Ammon's horn (tissue), 1 donor: ENCODE data around the gene POLR3B.
"Not testable (repeated sequence)": the region's sequence is repeated elsewhere in the genome, so short reads cannot be mapped to it uniquely, and the experiment has no call there.

ENCODE experiments used
- DNase-seq: peaks from one replicate; pipeline ENCODE4 v3.0.0-alpha.2; 2016; ENCODE audit warnings: low spot score

The POLR3B gene

DNA sequence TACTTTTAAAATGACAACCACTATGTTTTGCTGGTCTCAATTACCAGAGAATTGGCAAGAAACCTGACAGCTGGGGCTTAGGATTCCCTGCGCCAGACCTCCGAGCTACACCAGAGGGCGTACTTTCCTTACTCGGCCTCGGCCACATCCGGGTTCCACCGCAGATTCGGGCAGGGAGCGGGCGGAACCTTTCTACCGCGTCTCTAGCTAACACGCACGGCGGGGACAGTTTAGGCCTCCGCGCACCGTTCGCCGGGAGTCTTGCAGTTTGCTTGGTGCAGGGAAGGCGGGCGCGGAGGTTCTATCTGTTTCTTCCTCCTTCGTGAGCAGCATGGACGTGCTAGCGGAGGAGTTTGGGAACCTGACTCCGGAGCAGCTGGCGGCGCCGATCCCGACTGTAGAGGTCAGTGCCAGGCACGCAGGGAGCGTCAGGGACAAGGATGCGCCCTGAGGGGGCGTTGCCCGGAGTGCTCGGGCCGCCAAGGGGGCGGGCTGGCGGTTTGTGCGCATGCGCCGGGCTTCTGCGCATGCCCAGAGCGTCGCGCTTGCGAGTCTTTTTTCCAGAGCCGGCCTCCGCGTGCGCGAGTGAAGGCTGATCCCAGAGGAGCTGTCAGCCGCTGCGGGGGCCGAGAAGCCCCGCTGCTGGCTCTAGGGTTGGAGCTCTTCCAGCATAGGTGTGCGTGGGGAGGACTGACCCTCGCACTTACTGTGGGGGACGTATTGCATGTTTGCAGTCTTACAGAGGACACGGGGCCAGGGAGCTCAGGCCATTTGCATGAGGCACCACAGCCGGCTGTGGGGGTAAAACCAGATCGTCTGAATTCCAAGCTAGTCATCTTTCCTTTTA is at the start of gene POLR3B:
Gene POLR3B, plus strand, starts transcription at position 200 of the 847 bp plus-strand sequence. Its CDS starts 132 bp downstream, at position 332.
- peak; percentile 95 for DNase-seq

DNA sequence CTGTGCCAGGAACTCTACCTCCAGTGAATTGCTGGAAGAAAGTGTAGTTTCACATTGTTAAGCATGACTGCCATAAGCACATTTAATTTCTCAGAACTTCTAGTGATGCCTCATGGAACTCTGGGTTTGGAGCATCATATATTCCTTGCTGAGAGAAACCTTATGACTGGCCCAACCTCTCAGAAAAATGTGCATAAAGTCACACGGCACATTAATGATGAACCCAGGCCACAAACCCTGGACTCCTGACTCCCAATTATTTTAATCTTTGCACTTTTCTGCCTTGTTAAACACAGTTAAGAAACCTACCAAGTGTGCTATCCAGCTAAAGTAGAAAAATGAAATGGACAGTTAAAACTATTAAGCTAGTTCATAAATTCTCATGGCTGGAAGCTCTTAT is 49.4 kb upstream of the POLR3B start:
- no peak for DNase-seq

DNA sequence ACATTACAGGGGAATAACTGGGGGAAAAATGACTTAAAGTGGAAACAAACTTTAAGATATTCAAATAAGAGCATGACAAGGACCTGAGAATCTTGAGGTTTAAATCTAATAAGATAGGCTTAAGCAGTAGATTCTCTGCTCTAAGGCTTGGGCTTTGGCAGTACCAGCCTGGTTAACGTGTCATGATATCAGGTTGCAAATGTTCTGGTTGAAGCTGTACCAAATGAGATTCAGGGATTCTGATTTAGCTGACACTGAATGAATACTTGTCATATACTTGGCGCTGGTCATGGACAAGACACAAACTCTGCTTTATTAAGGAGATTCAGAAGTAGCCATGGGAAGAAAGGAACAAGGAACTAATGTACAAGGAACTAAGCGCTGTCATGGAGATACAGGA is 48.9 kb upstream of the POLR3B start:
- no peak for DNase-seq

DNA sequence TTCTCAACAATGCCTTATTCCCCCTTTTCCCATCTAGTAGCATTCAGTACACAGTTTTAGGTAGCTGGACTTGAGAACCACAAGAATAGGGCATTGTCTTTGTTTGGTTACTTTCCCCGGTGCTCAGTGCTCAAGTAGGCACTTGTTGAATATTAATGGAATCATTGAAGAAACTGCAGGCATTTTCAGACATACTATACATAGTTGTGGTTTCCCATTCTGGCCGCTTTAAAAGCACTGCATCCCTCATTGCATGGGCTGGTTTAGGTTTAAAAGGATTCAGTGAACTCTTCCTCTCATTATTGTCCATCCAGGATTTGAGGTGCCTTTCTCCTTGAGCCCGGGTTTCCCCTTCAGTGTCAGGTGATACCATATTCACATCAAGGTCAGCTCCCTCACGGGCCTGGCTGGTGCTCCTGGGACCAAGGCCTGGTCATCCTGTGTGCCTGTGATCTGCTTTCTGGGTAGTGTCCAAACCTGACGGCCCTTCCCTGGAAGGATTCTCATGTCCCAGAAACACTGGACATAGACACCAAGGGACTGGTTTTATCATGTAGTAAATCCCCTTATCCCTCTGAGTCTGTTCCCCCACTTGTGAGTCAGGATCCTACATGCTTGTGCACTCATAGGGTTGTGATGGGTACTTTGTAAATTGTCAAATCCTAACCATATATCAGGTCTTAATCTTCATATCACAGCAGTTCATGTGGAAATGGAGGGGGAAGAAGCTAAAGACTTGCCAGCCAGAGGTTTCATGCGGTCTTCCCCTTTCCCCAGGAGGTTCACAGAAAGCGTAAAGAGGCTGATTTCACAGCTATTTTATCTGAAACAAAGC is 47.7 kb upstream of the POLR3B start:
- DNase-seq: no peak

DNA sequence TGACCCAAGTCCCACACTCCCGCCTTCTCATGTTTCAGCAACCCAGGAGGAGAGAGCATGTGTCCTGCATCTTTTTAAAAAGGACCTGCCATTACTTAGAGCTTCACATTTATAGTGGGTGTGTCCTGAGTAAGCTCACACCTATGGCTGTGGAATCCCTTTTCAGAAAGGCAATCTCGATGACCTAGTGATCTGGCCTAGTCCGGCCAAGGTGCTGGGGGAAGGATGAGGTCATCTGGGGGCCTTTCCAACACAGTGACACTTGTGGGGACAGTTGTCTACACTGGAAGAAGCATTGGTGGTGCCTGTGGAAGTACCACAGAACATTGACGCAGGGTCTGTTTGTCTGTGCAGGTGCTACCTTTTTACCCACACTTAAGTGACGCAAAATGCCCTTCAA is 46.9 kb upstream of the POLR3B start:
- no peak for DNase-seq

DNA sequence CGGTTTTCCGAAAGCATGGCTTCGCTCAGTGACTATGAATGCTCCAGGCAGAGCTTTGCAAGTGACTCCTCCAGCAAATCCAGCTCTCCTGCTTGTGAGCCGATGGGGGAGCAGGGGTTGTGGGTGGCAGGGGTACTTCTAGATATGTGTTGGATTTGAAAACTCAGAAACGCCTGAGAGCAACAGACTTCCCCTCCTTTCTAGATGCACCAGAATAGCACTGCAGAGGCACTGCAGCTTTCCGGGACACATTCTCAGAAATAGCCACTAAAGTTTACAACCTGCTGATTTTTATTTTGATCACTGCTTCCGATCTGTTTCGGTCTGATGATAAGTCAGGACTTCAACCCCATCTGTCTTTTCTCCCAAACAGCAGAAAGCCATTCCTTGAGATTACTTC is 46.4 kb upstream of the POLR3B start:
- no peak for DNase-seq

DNA sequence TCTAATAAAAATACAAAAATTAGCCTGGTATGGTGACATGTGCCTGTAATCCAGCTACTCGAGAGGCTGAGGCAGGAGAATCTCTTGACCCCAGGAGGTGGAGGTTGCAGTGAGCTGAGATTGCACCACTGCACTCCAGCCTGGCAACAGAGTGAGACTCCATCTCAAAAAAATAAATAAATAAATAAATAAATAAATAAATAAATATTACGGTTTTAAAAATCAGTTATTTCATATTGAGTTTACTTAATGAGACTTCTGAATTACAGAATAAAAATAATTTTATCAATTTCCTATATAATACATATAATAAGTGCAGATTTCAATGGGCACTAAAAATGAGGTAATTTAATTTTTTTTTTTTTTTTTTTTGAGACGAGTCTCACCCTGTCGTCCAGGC is 44.1 kb upstream of the POLR3B start:
- DNase-seq: not testable (repeated sequence)

DNA sequence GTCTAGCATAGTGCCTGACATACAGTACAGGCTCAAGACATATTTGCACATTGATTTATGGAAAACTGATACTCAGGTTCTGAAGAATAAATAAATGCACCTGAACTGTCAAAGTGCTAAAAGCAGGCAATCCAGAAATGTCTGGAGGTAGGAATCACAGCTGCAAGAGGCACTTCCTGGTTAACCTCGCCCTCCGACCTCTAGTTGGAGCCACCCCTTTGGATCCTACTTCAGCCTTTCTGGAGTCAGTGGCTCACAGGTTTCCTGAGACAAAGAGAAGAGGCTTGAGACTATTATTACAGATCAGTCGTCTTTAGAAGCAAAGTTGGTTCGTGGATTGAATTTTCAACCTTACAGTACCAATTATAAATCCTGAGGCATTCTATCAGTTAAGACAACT is 42.0 kb upstream of the POLR3B start:
- DNase-seq: no peak

DNA sequence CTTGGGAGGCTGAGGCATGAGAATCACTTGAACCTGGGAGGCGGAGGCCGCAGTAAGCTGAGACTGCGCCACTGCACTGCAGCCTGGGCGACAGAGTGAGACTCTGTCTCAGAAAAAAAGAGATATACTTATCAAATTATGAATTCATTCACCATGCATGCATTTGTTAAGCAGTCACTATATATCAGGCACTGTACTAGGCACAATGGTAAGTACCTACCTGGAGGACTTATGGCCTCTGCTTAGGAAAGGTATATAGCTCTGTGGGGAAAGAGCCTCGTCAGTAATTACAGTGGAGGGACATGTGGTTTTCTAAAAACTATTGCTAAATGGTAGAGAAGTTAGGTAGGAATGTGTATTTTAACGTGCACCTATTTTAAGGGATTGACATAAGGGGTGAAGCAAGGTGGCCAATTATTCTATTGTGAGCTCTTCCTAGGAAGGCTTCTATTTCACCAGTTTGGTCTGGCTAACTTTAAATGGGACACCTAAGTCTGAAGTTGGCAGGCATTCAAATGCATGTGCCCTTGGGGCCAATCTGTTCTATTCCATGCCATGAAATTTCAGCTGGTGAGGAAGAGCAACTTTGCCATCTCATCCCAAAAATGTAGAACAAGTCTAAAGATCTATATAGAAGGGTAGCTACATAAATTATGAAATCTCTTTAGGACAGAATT is 40.0 kb upstream of the POLR3B start:
- no peak for DNase-seq

DNA sequence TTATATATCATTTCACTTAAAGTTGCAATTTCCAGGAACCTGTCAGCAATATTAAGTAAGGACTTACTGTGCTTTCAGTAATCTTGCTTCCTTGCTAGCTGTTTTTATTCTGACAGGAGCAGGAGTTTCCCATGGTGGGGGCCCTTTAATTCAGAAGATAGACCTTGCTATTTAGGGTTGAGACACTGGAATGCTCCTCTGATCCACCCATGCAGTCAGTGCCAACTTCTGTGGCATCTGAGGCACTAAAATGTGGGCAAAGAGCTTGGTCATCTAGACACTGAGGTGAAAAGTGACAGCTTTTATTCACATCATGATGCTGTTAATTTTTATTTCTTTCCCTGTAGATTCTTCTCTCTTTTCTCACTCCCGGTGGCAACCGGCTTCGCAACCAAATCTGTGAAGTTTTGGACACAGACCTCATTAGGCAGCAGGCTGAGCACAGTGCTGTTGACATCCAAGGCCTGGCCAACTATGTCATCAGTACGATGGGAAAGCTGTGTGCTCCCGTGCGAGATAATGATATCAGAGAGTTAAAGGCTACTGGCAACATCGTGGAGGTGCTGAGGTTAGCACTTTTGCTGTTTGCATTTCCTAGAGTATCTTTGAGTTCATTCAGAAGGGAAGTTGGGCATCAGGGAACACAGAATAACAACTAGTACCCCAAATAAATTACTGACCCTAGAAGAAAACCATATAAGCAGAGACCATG is 36.3 kb upstream of the POLR3B start:
- DNase-seq: no peak

DNA sequence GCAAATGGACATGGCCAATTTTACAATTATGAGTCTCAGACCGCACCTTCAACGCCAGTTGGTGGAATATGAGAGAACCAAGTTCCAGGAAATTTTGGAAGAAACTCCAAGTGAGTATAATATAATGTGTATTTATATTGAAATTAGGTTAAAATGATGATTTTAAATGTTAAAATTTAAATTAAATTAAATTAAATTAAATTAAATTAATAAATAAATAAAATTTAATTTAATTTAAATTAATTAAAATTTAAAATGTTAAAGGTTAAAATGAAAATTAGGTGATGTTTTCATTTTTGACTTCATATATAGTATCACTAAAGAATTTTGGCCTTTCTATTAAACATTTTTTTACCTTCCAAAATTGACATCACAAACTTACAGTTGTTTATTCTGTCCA is 34.0 kb upstream of the POLR3B start:
- no peak for DNase-seq

DNA sequence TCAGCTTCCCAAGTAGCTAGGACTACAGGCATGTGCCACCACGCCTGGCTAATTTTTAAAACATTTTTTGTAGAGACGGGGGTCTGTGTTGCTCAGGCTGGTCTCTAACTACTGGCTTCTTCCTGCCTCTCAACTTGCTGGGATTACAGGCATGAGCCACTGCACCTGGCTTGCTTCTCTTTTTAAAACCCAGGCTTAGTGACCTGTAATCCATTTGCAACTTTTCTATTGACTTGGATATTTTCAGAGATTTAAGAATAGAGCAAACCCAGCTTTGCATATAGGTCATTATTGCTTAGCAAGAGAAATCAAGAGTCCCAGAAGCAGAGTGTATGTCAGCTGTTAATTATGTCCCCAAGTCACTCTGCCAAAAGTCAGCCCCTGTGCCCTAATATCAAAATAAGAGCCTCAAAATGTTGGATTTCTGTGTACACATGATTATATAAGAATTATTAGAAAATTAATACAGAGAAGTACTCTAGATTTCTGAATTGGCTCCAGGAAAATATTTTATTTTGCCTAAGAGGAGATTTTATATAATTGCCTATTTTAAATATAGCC is 30.2 kb upstream of the POLR3B start:
- no peak for DNase-seq

DNA sequence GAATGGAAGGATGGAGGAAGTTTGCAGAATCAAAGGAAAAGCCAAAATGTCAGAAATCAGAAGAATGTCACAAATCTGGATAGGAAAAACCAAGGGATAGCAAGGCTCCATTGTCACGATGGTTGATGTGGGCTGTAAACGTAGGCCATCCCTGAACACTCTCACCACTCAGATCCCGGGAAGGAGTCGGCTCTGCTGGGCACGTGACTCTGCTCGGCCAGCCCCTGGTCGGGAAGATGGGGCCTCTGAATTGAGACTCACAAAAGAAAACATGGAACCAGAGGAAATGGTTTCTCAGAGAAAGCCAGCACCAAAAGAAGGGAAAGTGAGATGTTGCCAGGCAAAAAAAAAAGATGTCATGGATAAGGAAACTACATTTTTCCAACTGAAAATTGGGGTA is 28.8 kb upstream of the POLR3B start:
- DNase-seq: no peak

DNA sequence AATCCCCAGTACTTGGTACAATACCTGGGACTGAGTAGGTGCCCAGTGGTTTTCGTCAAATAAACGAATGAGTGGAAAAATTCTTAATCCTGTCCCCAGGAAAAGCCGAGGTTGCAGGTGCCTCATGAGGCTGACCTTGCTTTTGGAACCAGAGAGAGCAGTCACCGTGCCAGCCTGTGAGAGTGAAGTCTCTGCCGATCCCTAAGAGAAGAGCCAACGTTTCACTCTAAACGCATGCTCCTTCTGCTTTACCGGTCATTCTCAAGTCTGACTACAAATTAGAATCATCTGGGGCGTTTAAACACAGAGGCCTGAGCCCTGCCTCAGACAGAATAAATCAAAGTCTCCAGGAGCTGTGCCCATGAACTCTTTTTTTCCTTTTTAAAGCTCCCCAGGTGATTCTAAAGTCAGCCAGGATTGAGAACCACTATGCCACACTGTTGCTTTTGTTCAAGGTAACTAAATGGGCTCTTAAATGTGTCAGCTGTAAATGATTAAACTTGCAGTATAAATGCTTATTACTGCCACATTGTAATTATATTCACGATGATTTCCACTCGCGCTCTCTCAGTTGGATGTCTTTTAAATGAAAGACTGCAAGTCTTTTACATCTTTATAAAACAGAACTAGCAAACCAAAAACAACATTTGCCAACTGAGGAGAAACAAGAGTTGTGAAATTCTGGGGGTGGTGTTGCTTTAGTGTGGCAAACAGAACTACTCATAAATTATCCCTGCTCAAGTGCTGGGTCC is 28.1 kb upstream of the POLR3B start:
- peak; percentile 38 for DNase-seq

DNA sequence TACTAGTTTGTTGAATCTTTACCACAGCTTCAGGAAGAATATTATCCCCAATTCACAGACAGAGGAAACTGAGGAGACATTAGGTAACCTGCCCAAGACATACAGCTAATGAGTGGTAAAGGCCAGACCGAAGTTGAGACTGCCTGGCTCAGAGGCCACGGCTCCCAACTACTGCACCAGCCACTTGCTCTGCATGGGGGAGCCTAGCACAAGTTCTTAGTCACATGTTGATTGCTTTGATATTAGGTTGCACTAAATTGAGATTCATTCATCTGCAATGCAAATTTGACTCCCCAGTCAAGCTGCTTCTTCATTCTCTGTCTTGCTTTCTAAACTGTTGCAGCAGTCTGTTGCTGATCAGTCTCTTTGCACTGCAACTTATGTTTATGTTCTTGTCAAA is 25.9 kb upstream of the POLR3B start:
- no peak for DNase-seq

DNA sequence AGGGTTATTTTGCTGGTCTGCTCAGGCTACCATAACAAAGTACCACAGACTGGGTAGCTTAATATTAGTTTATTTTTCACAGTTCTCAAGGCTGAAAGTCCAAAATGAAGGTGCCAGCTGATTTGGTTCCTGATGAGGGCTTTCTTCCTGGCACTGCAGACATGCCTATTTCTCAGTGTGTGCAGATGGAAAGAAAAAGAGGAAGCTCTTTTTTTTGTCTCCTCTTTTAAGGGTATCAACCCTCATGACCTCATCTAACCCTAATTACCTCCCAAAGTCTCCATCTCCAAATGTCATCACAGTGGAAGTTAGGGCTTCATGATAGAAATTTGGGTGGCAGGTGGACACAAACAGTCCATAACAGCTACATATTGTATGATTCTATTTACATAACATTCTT is 25.0 kb upstream of the POLR3B start:
- DNase-seq: no peak

DNA sequence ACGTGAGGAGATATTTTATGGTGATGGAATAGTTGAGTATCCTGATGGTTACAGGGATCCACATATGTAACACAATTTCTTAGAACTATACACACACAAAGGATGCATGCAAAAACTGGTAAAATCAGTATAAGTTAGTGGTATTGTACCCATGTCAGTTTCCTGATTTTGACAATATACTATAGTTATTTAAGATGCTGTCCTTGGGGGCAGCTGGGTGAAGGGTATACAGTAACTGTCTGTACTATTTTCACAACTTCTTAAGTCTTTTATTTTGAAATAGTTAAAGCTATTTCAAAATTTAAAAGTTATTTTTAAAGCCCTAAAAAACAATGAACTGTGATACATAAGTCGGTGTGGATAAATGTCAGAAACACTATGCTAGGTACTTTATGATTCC is 24.5 kb upstream of the POLR3B start:
- no peak for DNase-seq

DNA sequence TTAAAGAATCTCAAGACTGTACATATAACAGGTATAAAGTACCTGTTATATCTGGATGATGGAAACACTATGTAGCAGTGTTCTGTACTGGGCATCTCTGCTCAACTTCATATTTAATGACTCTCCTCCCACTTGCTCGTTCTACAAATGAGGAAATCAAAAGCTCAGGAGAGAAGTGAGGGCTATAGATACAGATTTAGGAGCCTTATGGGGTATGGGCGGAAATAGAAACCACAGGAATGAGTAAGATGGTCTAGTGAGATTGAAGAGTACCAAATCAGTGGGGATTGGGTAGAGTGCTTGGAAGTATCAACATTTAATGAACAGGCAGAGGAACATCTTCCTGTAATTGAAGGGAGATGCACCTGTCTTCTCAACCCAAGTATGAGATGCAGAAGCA is 23.8 kb upstream of the POLR3B start:
- no peak for DNase-seq

DNA sequence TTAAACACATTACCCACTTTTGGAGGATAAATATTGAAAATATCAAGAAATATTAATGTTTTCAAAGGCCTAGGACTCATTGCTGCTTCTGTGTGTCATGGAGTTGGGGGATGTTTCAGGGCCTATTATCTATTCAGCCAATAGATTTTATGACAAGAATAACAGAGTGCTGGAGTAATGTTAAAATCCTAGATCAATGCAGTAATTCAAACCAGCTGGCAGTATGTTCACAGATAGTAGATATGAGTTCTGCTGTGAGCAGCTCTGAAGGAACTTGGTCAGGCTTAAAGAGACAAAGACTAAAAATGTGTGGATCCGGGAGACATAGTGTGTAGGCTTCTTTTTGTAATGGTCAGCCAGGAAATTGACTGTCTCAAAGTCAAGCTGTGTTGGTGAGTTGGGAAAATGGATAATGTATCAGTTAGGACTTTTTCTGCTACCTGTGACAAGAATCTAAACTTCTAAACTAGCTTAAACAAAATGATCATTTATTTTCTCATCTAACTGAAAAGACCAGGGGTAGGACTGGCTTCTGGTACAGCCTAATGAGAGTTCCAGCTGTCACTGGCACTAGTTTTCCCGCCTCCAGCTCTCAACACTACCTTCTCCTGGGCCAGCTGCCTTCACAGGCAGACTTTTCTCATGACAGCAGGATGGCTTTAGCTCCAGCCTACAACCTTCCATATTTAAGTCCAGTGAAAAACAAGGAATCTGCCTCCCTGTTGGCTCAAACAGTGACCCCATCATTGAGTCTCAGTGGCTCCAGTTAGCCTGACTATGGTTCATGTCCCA is 16.3 kb upstream of the POLR3B start:
- DNase-seq: no peak
